Sigmoid colon (tissue), 7 donors: ENCODE results near the gene LDLRAD4. TPM values are rescaled to one million over a fixed set of nuclear protein-coding genes. Genes with fewer than 3 reads are reported as not detected.
"Not testable (repeated sequence)": the region's sequence is repeated elsewhere in the genome, so short reads cannot be mapped to it uniquely, and the experiment has no call there.

Source experiments
- DNase-seq: peaks from one replicate; pipeline ENCODE4 v3.0.0-alpha.2; 2019
- H3K27ac ChIP-seq, 4 donors: fragments of 200-600 bp; sonication (generic); one replicate each; pipeline ENCODE4 v1.5.1; 2016 to 2019; ENCODE audit warnings: mild to moderate bottlenecking in 1 of 4
- H3K27me3 ChIP-seq, 3 donors: fragments of 200-600 bp; sonication (generic); one replicate each; pipeline ENCODE4 v1.5.1; 2019; ENCODE audit warnings: mild to moderate bottlenecking in 1 of 3
- H3K36me3 ChIP-seq, 4 donors: fragments of 200-600 bp; sonication (generic); one replicate each; pipeline ENCODE4 v1.5.1; 2016 to 2019
- H3K4me1 ChIP-seq, 4 donors: fragments of 200-600 bp; sonication (generic); one replicate each; pipeline ENCODE4 v1.5.1; 2017 to 2019
- H3K4me3 ChIP-seq, 4 donors: fragments of 200-600 bp; sonication (generic); one replicate each; pipeline ENCODE4 v1.5.1; 2017 to 2019; ENCODE audit warnings: mild to moderate bottlenecking in 2 of 4, moderate library complexity in 1 of 4
- H3K9me3 ChIP-seq, 4 donors: fragments of 200-600 bp in 3 of 4; sonication (generic) in 3 of 4; one replicate each; pipeline versions ENCODE4 v1.5.1 to v1.6.1; 2013 to 2019
- CTCF ChIP-seq, 4 experiments: fragments of 450-650 bp in 3 of 4; fragments of 200-600 bp in 1 of 4; IDR thresholded peaks; one replicate each; pipeline ENCODE4 v1.5.1; 2016 to 2019; ENCODE audit warnings: antibody characterized with exemption in 4 of 4, mild to moderate bottlenecking in 3 of 4, moderate library complexity in 2 of 4
- EP300 ChIP-seq, 4 donors: sonication (generic); formaldehyde crosslinking; IDR thresholded peaks; one replicate each; pipeline ENCODE4 v1.6.1; 2017; ENCODE audit warnings: antibody characterized with exemption in 4 of 4
- POLR2A ChIP-seq, 2 donors: fragments of 450-650 bp; IDR thresholded peaks; one replicate each; pipeline ENCODE4 v1.6.1; 2016; ENCODE audit warnings: antibody characterized with exemption in 2 of 2, mild to moderate bottlenecking in 2 of 2, moderate library complexity in 2 of 2
- POLR2AphosphoS5 ChIP-seq, 4 donors: sonication (generic); formaldehyde crosslinking; IDR thresholded peaks; one replicate each; pipeline ENCODE4 v1.6.1; 2017; ENCODE audit warnings: antibody characterized with exemption in 4 of 4
- WGBS, 2 donors: extraction: QIAGEN DNeasy Blood & Tissue Kit; methylation state at CpG; one replicate each; pipeline ENCODE4 v1.1.7; 2013; 5-methylcytosine and 5-hydroxymethylcytosine counted together
- intact Hi-C: fragments of 100-400 bp; cut with DNase I; formaldehyde crosslinking; loops from one replicate; pipeline ENCODE4 v1.15.1; 2023
- polyA plus RNA-seq, 3 donors: library from polyadenylated mRNA; stranded (reverse); fragments of 200-250 nt; gene quantifications; one replicate each; pipeline ENCODE4 v1.2.3, GENCODE V29; 2013
- total RNA-seq, 4 donors: library from RNA; depleted of rRNA; stranded (reverse); fragments of >200 nt; gene quantifications; one replicate each; pipeline ENCODE4 v1.1.0, GENCODE V29; 2016
- donor health status: healthy with polysubstance abuse.
- donor health status: Bipolar disorder and iron deficiency.
- donor health status: healthy.

LDLRAD4 gene
- total and polyA plus RNA-seq, 7 donors, result 1.2 to 28.2 (median 17.2) TPM

GRCh38 chr18:13474336-13474735 is 255.8 kb downstream of the LDLRAD4 start:
- TF ChIP-seq POLR2AphosphoS5 (IDR thresholded peaks at IDR 0.05), result no peak
- TF ChIP-seq POLR2A (IDR thresholded peaks at IDR 0.05), result no peak
- TF ChIP-seq CTCF (IDR thresholded peaks at IDR 0.05), result no peak
- TF ChIP-seq EP300 (IDR thresholded peaks at IDR 0.05), result no peak
- Histone ChIP-seq H3K27ac (peak overlapping the region in 1 of 4 donors; percentile 55), H3K36me3 (no peaks in the 10 kb centered on the region), H3K4me3 (no peak overlapping the region), H3K4me1 (peaks cover 0 to 64% (median 39%) of the 10 kb centered on the region in 4 donors), H3K27me3 (no peaks in the 10 kb centered on the region), H3K9me3 (no peaks in the 10 kb centered on the region)
- DNase-seq, result no peak
- 96 to 97% methylated on average over 3 of the region's 3 CpGs for WGBS, 2 donors
- intact Hi-C loops, result no loop called here

GRCh38 chr18:13474907-13475545 is 256.5 kb downstream of the LDLRAD4 start:
- peak overlapping the region in 2 of 4 donors; percentile 55 for H3K27ac ChIP-seq
- H3K27me3 ChIP-seq, result no peaks in the 10 kb centered on the region
- TF ChIP-seq CTCF (IDR thresholded peaks at IDR 0.05), result no peak
- TF ChIP-seq POLR2AphosphoS5 (IDR thresholded peaks at IDR 0.05), result peak in 3 of 4 donors; percentile 40 to 65 (median 63)
- H3K9me3 ChIP-seq, result no peaks in the 10 kb centered on the region
- WGBS, 2 donors, result 87 to 88% methylated on average over 6 of the region's 6 CpGs
- no peaks in the 10 kb centered on the region for H3K36me3 ChIP-seq
- no peak for DNase-seq
- intact Hi-C loops, result no loop called here
- peaks cover 0 to 64% (median 39%) of the 10 kb centered on the region in 4 donors for H3K4me1 ChIP-seq
- no peak overlapping the region for H3K4me3 ChIP-seq

- H3K36me3 ChIP-seq, DNase-seq, intact Hi-C loops, H3K27me3 ChIP-seq, H3K4me3 ChIP-seq, H3K9me3 ChIP-seq: not testable (repeated sequence)
- H3K27ac ChIP-seq, result peak overlapping the region in 1 of 4 donors; percentile 55
- 96 to 99% methylated on average over 4 of the region's 4 CpGs for WGBS, 2 donors
- peaks cover 0 to 53% (median 35%) of the 10 kb centered on the region in 4 donors for H3K4me1 ChIP-seq
Observed at GRCh38 chr18:13476312-13476711, 257.8 kb downstream of the LDLRAD4 start.

- TF ChIP-seq POLR2A (IDR thresholded peaks at IDR 0.05) (no peak), CTCF (IDR thresholded peaks at IDR 0.05) (no peak), EP300 (IDR thresholded peaks at IDR 0.05) (no peak), POLR2AphosphoS5 (IDR thresholded peaks at IDR 0.05) (no peak)
- Histone ChIP-seq H3K9me3 (no peaks in the 10 kb centered on the region), H3K36me3 (no peaks in the 10 kb centered on the region), H3K4me1 (peaks cover 0 to 47% (median 28%) of the 10 kb centered on the region in 4 donors), H3K4me3 (no peak overlapping the region), H3K27me3 (no peaks in the 10 kb centered on the region), H3K27ac (no peak overlapping the region)
- intact Hi-C loops, result no loop called here
- WGBS, 2 donors, result 94 to 95% methylated on average over 6 of the region's 6 CpGs
- DNase-seq, result peak; percentile 50
Observed at GRCh38 chr18:13477147-13477683, 258.7 kb downstream of the LDLRAD4 start.

- DNase-seq, result no peak
- TF ChIP-seq EP300 (IDR thresholded peaks at IDR 0.05), result no peak
- no peak for TF ChIP-seq POLR2AphosphoS5 (IDR thresholded peaks at IDR 0.05)
- TF ChIP-seq CTCF (IDR thresholded peaks at IDR 0.05), result no peak
- no peak for TF ChIP-seq POLR2A (IDR thresholded peaks at IDR 0.05)
- H3K9me3 ChIP-seq, result no peaks in the 10 kb centered on the region
- H3K27ac ChIP-seq, result no peak overlapping the region
- H3K4me3 ChIP-seq, result no peak overlapping the region
- WGBS, 2 donors, result 82 to 83% methylated on average over 11 of the region's 11 CpGs
- intact Hi-C loops, result no loop called here
- no peaks in the 10 kb centered on the region for H3K27me3 ChIP-seq
- H3K4me1 ChIP-seq, result peaks cover 0 to 15% (median 8%) of the 10 kb centered on the region in 4 donors
- H3K36me3 ChIP-seq, result no peaks in the 10 kb centered on the region
Observed at GRCh38 chr18:13480571-13481255, 262.2 kb downstream of the LDLRAD4 start.
